ELR (cell line): Measurements from ENCODE around the gene FARS2.
"Not testable (repeated sequence)": the region's sequence is repeated elsewhere in the genome, so short reads cannot be mapped to it uniquely, and the experiment has no call there.

Experiments used
- DNase-seq: peaks from one replicate; pipeline ENCODE4 v3.0.0-alpha.2; 2015; ENCODE audit warnings: low read depth

FARS2 gene

DNA sequence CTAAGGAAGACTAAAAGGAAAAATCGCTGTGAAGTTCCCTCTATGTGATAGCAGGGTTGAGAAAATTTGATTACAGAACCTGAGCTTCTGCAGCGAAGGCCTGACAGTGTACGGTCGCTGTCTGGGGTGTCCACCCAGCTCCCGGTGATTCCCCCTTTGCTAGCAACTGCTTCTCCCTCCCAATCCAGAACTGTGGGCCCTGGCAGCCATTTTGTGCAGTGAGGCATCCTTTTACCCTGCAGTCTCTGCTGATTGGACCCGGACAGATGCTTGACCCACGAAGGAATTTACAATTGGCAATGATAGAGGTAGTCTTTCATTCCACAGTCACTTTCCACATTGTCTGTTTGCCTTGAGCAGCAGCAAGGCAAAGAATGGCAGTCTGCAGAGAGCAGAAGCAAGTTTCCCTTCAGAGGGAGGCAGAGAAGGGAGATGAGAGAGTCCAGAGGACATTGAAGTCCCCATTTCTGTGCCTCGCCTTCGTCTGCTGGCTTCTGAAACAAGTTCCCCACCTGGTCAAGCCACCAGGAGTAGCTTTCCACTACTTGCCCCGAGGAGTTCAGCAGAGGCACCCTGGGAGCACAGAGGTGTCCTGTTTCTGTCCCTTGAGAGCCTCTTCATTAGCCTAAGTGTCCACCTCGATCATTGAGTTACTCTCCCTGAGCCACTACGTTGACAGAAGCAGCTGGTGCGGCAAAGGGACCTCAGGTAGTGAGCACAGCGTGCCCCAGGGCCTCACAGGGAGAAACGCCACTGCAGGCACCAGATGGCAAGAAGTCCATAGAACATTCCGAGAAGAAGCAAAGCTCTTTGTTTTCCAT lies 375.1 kb downstream of the FARS2 start:
- DNase-seq = no peak

DNA sequence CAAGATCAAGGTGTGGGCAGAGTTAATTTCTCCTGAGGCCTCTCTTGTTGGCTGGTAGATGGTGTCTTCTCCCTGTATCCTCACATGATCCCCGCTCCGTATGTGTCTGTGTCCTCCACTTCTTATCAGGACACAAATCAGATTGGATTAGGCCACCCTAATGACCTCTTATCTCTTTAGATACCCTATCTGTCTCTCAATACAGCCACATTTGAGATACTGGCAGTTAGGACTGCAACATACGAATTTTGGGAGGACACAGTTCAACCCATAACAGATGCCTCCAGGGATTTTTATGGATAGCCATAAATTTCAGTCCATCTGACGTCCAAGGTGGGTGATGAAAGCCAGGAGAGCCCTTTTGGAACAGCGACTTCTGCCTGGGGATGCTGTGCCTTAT lies 376.4 kb downstream of the FARS2 start:
- DNase-seq = no peak

DNA sequence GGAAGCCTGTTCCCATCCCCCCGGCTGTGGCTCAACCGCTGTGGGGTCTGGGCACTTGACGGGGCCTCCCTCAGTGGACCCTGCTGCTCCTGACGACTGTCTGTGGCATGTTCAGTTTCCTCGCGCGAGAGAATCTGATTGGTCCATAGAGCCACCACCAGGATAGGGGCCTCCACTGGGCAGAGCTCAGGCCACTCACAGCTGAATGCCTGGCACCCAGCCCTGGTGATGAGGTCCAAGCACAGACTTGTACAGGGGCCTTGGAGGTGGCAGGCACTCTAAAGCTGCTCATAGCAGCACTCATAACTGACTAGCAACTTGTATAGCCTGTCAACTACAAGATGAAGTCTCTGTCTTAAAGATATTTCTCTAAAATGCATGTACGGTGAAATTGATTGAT lies 377.4 kb downstream of the FARS2 start:
- no peak for DNase-seq

DNA sequence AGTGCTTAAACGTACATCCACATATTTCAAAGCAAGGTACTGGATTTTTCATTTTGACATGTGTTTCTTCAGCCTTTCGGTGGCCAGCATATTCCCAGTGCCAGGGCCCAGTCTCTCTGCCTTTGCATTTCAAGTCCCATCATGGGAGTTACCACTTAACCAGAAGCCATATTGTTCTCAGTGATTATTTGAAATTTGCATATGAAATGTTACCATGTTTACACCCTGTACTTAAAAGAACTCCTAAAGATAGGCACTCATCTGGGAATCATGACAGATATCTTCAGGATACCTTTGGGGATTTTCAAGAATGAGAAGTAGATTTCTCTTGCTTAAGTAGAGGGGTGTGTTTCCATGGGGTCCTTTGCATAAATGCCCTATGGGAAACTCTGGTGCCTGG lies 377.9 kb downstream of the FARS2 start:
- DNase-seq = no peak

DNA sequence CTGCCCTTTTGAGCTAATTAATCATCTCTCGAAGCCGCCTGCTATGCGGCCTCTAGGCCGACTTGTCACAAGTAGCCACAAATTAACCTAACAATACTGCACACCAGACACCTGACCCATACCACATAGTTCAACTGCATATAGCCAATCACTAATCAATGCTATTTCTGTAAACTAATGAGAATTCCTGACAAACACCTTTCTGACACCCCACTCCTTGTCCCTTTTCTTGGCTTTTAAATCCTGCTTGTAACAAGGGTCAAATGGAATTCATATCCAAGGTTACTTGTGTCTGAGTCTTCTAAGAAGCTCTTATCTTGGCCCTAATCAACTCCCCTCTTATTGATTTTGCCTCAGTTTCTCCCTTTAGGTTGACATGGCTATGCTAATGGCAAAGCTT lies 379.3 kb downstream of the FARS2 start:
- DNase-seq = no peak

DNA sequence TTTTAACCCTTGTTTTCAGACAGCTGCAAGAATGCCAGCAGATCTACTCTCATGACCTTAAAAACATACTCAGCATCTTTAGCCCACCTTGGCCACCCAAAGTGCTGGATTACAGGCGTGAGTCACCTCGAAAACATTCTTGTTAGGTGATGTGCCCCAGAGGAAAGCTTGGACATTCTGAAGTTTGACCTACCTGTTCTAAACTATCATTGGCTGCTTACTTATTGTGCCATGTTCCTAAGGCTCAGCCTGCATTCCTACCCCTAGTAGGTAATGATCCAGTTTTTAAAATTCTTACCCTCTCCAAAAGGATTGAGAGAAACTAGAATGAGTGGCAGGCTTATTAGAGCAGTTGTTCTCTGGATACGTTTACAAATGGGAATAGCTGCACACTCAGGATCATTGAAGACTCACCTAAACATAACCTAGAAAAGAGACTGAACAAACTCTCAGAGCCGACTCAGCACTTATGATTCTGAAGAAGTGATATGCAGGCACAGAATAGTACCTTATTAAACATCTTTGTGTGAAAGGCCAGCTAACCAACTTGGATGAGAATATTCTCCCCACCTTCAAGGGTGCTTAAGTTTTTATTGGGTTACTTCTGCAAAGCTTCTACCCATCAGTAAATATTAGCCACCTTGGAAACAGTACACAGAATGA lies 383.3 kb downstream of the FARS2 start:
- DNase-seq = no peak

DNA sequence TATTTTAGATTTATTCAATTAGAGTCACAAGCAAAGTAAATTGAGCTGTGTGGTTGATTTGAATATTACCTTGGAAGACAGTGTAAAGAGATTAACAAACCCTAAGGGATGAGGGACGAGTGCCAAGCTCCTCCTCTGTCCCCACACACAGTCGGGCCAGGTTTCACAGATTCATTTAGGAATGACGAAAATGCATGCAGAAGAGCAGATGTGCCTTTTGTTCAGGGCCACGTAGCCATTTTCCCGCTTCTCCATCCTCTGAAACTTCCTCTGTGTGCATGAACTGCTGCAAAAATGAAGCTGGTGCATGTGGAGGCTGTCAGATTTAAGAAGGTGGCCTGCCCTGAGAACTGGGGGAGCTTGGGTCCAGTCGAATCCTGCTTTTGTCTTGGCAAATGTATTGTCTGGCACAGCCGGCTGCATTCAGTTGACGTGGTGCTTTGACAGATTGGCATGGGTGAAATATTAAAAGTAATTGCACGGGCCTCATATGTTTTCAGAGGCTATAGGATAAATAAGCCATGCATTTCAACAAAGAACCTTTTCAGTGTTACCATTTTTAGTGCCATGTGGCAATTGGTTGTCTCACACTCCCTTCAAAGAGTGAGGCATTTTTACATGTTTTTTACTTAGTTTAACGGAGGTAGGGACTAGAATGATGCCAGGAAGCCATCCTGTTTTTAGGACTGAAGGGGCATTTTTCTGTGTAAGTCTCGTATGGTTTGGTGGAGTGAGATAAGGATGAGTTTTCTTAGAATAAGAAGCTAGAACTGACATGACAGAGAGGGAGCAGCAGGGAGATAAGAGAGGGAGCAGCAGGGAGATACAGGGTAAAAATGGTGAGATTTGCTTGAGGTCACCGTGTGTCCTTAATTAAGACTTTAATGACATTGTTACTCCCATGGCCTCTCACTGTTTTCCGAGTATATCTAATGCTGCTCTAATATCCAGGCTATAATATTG lies 384.3 kb downstream of the FARS2 start:
- DNase-seq = no peak

DNA sequence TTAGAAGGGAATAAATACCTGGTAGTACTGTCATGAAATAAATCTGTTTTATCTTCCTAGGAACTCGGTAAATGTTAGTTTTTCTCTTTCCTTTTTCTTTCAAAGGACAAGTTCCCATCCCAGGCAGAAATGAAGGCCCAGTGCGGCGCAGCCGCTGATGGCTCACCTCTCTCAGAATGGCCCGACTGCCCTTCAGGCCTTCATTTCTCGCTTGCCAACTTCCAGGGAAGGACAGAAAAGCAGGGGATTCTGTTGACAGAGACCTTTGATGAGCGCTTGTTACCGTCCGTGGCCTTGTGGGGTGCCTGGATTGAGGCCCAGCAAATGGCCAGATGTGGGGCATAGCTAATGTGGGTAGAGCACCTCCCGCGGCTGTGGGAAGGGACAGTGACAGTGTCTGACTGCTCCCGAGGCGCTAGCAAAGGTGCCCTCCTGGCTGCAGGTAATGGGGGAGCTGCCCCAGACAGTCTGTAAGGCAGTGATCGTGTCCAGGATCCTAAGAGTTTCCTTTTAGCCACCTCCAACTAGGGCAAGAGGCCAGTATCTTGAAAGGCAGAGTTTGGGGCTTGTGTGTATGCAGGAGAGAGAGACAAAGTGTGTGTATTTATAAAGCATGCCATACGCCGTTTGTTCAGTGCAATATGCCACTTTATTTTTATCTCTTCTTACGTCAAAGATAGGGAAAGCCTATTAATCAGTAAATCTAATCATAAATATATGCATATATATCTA lies 391.3 kb downstream of the FARS2 start:
- no peak for DNase-seq

DNA sequence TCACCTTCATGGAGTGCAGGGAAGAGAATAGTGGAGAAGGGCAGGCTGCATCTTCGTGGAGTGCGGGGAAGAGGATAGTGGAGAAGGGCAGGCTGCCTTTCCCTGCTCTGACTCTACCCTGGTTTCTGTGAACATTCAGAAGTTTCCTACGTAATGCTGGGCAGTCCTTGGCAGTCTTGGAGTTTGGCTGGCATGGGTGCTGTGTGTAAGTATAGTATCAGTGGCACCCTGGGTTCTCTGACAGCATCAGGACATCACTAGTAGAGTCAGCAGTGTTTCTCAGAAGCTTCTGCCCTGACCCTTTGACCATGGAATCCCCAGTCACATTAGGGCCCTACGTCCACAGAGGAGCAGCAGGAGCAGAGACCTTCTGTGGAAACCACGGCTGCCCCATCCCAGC lies 392.5 kb downstream of the FARS2 start:
- no peak for DNase-seq

DNA sequence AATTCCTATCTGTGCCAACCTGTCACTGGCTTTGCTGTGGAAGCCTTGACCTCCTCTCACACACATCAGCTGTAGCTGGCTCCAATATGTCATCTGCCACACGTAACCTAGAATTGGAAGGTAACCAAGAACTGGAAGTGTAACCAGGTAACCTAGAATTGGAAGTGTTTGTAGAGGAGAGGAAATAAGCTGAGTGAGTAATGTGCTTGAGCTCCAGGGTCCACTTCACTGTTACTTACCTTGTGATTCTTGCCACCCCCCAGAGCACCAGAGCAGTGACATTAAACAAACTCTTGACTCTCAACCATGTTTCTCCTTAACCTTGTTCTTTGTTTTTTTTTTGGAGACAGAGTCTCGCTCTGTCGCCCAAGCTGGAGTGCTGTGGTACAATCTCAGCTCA lies 394.9 kb downstream of the FARS2 start:
- no peak for DNase-seq

DNA sequence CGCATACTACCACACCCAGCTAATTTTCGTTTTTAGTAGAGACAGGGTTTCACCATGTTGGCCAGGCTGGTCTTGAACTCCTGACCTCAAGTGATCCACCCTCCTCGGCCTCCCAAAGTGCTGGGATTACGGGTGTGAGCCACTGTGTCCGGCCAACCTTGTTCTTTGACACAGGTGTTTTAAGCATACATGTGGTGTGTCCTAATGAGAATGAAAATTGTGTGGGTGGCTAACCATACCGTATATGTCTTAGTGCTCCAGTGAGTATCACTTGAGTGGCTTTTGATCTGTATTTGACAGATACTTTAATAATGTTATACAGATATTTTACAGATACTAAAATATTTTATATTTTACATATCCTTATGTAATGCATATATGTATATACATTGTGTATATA lies 395.4 kb downstream of the FARS2 start:
- DNase-seq = not testable (repeated sequence)

DNA sequence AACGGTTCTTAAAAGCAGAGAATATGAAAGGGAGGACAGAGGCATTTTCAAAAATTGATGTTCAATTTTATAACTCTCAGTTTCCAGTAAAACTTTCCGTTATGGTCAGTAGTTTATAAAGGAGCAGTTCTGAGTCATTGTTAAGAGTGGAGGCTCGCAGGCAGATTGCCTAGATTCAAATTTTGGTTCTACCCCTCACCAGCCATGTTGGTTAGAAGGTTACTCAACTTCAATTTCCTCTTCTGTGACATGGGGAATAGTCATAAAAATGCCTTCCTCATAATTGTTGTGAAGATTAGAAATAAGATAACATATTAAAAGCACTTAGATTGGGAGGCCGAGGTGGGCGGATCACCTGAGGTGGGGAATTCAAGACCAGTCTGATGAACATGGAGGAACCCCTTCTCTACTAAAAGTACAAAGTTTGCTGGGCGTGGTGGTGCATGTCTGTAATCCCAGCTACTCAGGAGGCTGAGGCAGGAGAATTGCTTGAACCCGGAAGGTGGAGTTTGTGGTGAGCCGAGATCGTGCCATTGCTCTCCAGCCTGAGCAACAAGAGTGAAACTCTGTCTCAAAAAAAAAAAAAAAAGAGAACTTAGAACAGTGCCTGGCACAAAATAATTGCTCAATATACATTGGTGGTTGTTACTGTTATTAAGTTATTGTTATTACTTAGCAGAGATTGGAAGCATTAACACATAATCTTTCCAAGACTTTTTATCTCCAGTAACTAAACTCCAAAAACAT lies 396.5 kb downstream of the FARS2 start:
- DNase-seq = peak; percentile 39

DNA sequence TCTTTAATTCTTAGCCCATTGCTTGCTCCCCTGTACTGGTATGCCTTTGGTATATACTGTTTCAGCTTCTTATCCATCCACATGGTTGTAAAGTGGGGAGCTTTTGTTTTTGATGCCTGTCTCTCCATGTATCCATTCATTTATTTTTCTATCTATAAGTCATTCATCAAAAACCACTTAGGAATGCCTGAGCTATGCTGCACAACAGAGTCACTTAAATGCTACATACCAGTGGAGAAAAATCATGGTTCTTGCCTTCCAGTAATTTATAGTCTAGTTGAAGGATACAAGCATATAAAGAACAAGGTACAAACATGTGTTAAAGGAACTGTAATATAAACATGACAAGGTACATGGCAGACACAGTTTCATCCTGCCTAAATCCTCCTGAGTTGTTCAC lies 398.2 kb downstream of the FARS2 start:
- no peak for DNase-seq

DNA sequence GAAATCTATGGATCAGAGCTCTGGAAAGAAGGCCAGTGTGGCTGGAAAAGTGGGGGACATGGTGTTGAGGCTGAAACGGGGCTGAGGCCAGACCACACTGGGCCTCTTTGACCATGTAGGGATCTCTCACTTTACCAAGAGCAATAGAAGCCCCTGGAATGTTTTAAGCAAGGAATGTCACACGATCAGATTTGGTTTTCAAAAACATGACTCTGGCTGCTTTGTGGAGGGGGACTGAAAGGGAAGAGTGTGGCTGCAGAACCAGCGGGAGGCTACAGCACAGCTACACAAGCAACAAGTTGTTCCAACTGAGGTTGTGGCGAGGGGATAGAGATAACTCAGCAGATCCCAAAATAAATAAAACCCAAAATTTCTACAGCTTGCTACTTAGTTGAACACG lies 399.5 kb downstream of the FARS2 start:
- no peak for DNase-seq

DNA sequence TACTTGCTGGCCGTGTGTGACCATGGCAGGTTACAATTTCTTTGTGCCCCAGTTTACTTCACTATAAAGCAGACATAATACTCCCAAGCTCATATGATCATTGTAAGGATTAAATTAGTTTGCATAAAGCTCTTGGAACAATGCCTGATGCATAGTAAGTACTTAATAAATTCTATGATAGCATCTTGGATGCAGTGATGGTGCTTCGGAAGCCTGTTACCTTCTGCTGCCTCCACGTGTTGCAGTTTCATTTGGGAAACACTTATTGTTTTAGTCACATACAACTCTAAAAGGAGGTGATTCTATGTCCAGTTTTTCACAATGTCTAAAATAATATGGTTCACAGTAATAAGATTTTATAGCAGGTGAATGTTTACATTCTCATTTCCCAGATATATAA lies 401.5 kb downstream of the FARS2 start:
- DNase-seq = no peak

DNA sequence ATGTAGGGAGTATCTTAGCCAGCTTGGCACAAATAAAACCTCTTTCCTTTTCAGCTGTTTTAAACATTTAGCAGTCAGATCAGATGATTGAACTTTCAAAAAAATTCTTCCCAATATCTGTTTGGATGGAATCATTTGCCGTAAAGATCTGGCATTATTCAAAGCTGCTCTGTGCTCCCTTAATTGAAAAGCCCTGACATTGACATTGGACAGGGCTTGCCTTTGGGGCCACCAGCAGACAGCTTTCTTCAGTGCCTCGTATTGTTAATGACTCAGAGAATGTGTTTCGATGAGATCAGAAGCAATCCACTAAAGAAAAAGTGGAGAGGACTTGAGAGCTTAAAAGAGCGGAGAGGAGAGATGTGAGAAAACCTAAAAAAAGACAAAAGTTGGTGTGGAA lies 401.9 kb downstream of the FARS2 start:
- no peak for DNase-seq

DNA sequence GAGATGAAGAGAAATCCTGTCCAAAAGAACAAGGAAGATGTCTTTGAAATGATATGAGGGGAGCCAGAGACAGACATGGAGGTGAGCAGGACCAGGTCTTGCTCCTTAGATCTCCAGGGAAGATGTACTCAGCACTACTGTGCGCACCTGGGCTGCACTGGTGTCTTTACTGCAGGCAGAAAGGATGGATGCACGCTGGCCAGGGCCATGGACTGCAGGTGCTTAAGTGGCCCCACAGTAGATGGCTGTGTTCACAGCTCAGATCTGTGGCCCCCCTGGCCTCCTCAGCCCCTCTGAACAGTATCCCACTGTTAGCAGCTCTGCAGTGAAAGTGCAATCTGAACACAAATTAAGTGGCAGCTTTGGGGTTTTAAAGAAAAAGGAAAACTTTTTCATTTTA lies 402.4 kb downstream of the FARS2 start:
- no peak for DNase-seq

DNA sequence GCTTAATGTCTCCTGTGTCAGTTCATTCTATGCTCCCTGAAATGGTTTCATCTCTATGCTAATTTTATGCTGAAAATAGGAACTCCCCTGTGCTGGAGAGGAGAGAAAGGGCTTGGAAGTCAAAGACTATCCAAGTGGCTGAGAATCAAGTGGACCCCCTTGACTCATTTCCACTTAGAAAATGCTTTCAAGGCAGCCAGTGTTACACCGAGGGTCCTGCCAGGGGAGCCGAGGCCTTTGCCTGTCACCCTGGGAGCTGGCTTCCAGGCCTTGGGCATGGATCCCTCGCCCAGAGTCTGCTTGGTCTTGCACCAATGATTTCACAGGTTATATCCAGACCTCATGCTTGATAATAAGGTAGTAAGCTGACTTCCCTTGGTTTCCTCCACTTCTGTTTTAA lies 402.8 kb downstream of the FARS2 start:
- DNase-seq = no peak

DNA sequence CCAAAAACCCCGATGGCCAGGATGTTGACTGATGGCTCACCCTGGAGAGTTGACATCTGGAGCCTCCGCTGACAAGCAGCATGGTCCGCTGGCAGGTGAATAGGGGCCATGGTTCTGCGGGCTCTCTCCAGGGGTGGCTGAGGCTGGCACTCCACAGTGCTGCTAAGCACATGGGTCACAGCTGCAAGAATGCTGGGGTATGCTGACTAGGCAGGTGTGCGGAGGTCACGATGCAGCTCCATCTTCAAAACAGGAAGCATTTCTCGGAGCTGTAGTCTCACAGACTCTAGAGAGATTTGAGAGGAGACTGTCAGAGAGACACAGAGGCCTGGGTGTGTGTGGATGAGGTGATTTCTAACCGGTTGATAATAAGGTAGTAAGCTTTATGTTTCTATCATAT lies 403.9 kb downstream of the FARS2 start:
- no peak for DNase-seq

DNA sequence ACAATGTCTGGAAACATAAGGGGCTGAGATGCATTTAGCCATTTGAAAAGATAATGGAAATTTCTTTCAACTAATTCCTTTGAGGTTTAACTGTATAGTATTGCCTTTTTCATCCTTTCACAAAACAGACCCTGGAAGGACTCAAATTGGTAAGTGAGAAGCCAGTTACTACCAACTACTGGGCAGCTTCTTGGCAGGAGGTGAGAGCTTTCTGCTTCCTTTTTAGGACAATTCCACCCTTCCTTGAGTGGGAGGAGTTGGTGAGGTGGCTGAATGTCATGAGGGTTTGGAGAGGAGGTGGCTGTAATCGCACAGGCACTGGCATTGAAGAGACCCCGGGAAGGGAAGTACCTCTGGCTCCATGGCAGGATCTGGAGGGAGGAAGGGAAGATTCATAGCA lies 404.4 kb downstream of the FARS2 start:
- DNase-seq = no peak

DNA sequence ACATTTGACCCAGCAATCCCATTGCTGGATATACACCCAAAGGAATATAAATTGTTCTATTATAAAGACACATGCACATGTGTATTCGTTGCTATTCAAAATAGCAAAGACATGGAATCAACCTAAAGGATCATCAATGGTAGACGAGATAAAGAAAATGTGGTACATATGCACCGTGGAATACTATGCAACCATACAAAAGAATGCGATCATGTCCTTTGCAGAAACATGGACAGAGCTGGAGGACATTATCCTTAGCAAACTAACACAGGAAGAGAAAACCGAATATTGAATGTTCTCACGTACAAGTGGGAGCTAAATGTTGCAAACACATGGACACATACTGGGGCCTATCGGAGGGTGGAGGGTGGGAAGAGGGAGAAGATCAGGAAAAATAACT lies 405.4 kb downstream of the FARS2 start:
- DNase-seq = no peak
